Measurements from ENCODE around the gene COPG2.

DNA sequence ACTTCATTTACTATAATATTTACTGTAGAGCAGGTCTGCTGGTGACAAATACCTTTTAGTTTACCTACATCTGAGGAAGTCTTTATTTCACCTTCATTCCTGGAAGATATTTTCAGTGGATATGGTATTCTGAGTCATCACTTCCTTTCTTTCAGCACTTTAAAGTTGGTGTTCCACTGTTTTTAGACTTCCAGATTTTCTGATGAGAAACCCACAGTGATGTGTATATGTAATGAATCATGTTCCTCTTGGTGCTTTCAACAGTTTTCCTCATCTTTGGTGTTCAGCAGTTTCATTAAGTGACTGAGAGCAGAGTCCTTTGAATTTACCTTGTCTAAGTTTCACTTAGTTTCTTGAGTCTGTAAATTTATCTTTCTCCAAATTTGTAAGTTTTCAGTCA lies 36.4 kb downstream of the COPG2 start:
- no peak for TF ChIP-seq EZH2 (IDR thresholded peaks at IDR 0.05)
- TF ChIP-seq POLR2AphosphoS5 (IDR thresholded peaks at IDR 0.05; ENCODE audit: borderline replicate concordance, low read depth, low read length), result no peak
- no peak for TF ChIP-seq FOXP2 (optimal IDR thresholded peaks at IDR 0.05; ENCODE audit: control extremely low read depth, extremely low read length, insufficient read depth)
